H1 (cell line): ENCODE data around the gene PEX14. TPM values are rescaled to one million over a fixed set of nuclear protein-coding genes. Genes with fewer than 3 reads are reported as not detected.

Experiments used
- ASH2L ChIP-seq: fragments of 200-600, 300-600 bp; sonication (generic); IDR thresholded peaks from one replicate; pipeline ENCODE4 v1.7.1; 2017; ENCODE audit warnings: low read length
- CEBPB ChIP-seq: IDR thresholded peaks from 2 replicates; pipeline ENCODE4 v1.6.1; 2012; ENCODE audit warnings: low read depth, low read length
- HDAC2 ChIP-seq, 2 experiments: fragments of 300-600 bp in 1 of 2; sonication (generic) in 1 of 2; IDR thresholded peaks; 2 replicates each; pipeline ENCODE4 v1.6.1; 2011 to 2012; ENCODE audit warnings: low read depth in 2 of 2, low read length in 2 of 2, mild to moderate bottlenecking in 2 of 2, moderate library complexity in 2 of 2, borderline replicate concordance in 1 of 2, inconsistent platforms in 1 of 2
- KDM1A ChIP-seq: fragments of 200-600, 300-600 bp; sonication (generic); IDR thresholded peaks from 2 replicates; pipeline ENCODE4 v1.7.1; 2016; ENCODE audit warnings: mild to moderate bottlenecking, low read length, borderline replicate concordance
- SUZ12 ChIP-seq: fragments of 200-600 bp; sonication (generic); IDR thresholded peaks from 2 replicates; pipeline ENCODE4 v1.6.1; 2012; ENCODE audit warnings: mild to moderate bottlenecking, inconsistent platforms, low read length, moderate library complexity, mixed read lengths
- TAF1 ChIP-seq: IDR thresholded peaks from 2 replicates; pipeline ENCODE4 v1.6.1; 2011; ENCODE audit warnings: mild to moderate bottlenecking, low read depth, low read length
- TAF7 ChIP-seq: optimal IDR thresholded peaks from 2 replicates; pipeline ENCODE3; 2011; ENCODE audit warnings: low read depth, mild to moderate bottlenecking, inconsistent platforms, low read length, moderate library complexity, borderline replicate concordance
- polyA plus RNA-seq, 7 experiments: library from polyadenylated mRNA; depleted of rRNA in 3 of 7; stranded (reverse) in 5 of 7; unstranded in 2 of 7; fragments of >200 nt in 5 of 7; fragments of 200-250 nt in 2 of 7; gene quantifications; 1 replicate in 5 of 7; 2 replicates in 1 of 7; 4 replicates in 1 of 7; pipeline versions ENCODE4 v1.2.1 to v1.2.3, GENCODE V29; 2011 to 2013; ENCODE audit warnings: missing spikeins in 2 of 7, mixed read lengths in 2 of 7
- total RNA-seq: library from RNA; stranded (reverse); fragmentation: NEBNext Ultra II Directional; extraction: Animal tissue kit (Norgen Biotek cat#: 25700); gene quantifications from 2 replicates; pipeline ENCODE4 v1.2.1, GENCODE V29; 2021

The PEX14 gene
- total and polyA plus RNA-seq, 2 of the 8 experiments (the other 6 are each of a cell fraction or from before 2014, with no cell fraction given): 13.0 to 19.8 TPM

GRCh38 chr1:10497109-10497508 lies 22.4 kb downstream of the PEX14 start (continued):
- TF ChIP-seq ASH2L: no peak
- TF ChIP-seq TAF7: no peak
- TF ChIP-seq HDAC2 (IDR thresholded peaks at IDR 0.05; ENCODE audit: borderline replicate concordance in 1 of 2, low read depth in 2 of 2, low read length in 2 of 2): no peak
- TF ChIP-seq TAF1: no peak
- TF ChIP-seq CEBPB: no peak
- no peak for TF ChIP-seq SUZ12
- TF ChIP-seq KDM1A: no peak
- TF ChIP-seq, all 59 proteins: peak for 0
